ENCODE results near the gene ZNF592.

DNA sequence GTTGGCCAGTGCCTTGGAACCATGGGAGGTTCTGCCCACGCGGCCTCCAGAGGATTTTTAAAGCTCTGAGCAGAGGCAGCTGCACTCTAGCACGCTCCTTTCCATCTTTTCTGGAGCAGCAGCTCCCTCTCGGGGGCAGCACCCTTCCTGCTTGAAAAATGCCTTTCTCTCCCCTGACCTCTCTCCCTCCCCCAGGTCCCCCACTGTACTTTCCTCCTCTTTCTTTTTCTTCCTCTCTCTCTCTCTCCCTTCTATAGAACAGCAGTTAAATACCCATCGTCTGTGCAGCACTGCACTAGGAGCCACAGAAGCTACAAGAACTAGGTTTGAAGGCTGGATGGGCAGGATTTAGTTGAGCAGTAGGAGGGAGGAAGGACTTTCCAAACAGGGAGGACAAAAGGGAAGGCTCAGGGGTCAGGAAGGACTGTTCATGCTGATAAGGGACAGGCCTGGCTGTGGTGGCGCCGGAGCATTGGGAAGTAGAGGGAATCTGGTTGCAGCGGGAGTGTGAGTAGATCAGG, 73.2 kb downstream of the ZNF592 start:
- TF ChIP-seq, protein P1, sequence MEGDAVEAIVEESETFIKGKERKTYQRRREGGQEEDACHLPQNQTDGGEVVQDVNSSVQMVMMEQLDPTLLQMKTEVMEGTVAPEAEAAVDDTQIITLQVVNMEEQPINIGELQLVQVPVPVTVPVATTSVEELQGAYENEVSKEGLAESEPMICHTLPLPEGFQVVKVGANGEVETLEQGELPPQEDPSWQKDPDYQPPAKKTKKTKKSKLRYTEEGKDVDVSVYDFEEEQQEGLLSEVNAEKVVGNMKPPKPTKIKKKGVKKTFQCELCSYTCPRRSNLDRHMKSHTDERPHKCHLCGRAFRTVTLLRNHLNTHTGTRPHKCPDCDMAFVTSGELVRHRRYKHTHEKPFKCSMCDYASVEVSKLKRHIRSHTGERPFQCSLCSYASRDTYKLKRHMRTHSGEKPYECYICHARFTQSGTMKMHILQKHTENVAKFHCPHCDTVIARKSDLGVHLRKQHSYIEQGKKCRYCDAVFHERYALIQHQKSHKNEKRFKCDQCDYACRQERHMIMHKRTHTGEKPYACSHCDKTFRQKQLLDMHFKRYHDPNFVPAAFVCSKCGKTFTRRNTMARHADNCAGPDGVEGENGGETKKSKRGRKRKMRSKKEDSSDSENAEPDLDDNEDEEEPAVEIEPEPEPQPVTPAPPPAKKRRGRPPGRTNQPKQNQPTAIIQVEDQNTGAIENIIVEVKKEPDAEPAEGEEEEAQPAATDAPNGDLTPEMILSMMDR (IDR thresholded peaks at IDR 0.05): no peak
- no peak for TF ChIP-seq POLR2A (IDR thresholded peaks at IDR 0.05)
